ENCODE data around the gene TTC31. TPM values are rescaled to one million over a fixed set of nuclear protein-coding genes. Genes with fewer than 3 reads are reported as not detected.

Gene TTC31
- total RNA-seq, 1 experiment from 2014 or later = 14.7 TPM

DNA sequence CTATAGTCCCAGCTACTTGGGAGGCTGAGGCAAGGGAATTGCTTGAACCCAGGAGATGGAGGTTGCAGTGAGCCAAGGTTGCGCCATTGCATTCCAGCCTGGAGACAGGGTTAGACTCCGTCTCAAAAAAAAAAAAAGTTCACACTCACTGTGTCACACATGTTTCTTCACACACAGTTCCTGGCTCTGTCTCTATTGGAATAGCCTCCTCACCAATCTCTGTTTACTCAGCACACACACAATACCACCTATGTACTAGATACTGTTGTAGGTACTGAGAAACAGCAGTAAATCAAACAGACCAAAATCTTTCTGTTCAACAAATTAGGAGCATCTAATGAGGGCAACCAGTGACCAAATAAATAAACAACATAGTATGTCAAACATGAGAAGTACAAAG is 3.3 kb downstream of the TTC31 start:
- no peak for DNase-seq (ENCODE audit: low spot score)

DNA sequence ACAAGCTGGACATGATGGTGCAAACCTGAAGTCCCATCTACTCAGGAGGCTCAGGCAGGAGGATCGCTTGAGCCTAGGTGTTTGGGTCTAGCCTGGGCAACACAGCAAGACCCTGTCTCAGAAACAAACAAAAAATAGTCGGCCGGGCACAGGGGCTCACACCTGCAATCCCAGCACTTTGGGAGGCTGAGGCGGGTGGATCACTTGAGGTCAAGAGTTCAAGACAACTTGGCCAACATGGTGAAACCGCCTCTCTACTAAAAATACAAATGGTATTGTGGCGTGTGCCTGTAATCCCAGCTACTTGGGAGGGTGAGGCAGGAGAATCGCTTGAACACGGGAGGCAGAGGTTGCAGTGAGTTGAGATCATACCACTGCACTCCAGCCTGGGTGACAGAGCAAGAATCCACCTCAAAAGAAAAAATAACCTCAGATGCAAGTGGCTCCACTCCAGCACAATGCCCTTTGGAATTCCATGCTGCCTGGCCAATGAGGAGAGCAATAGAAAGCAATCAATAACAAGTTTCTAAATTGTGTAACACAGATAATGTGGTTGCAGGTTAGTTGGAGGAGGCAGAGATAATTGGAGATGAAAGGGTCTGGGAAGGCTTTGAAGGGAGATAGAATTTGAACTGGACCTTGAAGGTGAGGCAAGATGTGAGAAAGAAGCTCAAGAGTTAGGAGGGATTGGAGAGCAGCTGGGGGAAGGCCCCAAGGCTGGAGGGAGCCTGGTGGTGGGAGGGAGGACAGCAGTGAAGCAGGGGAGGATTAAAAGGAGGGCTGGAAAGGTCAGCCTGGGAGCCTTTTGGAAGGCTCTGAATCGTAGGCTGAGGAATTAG is 6.0 kb downstream of the TTC31 start:
- no peak for DNase-seq (ENCODE audit: low spot score)

DNA sequence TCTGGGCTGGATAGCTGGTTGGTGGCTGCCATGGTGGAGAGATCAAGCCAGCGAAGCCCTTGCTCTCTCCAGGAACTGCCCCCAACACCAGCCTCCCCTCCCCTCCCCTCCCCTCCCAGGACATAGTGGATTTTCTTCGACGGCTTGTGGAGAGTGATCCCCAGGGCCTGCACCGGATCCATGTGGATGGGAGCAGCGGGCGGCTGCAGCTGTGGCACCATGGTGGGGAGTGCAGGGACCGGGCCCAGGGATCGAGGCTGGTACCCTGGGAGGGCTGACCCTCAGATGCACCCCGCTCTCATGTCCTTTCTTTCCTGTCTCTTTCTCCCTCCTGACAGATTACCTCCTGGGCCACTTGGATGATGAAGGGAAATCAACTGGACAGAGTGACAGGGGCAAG is 7.0 kb downstream of the TTC31 start:
- no peak for DNase-seq (ENCODE audit: low spot score)

DNA sequence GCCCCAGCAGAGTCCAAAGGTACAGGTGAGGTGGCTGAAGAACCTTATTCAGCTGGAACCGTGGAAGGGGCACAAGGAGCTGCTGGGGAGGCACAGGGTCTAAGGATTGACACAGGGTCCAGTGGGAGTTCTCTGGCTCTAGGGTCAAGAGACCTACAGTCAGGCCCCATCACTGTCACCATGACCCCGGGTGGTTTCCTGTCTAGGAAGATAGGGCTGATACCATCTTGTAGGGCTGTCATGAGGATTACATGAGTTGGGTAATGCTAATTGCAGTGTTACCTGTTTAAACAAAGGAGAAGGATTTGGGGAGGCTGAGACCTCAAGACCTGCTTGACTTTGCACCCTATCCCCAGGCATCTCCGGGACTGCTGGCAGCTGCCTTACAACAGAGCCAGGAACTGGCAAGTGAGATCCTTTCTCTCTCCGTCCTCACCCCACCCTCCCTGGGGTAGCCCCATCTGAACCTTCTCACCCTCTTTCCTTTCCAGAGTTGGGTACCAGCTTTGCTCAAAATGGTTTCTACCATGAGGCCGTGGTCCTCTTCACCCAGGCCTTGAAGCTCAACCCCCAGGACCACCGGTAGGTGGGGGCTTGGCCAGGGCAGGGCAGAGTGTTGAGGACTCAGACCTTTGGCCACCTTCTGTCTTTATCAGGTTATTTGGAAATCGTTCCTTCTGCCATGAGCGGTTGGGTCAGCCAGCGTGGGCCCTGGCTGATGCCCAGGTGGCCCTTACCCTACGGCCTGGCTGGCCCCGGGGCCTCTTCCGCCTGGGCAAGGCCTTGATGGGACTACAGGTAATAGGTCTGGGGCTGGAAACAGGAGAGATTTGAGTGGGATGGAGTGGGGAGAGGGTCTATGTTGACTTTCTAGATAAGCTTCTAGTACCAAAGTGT is 9.0 kb downstream of the TTC31 start:
- no peak for DNase-seq (ENCODE audit: low spot score)

DNA sequence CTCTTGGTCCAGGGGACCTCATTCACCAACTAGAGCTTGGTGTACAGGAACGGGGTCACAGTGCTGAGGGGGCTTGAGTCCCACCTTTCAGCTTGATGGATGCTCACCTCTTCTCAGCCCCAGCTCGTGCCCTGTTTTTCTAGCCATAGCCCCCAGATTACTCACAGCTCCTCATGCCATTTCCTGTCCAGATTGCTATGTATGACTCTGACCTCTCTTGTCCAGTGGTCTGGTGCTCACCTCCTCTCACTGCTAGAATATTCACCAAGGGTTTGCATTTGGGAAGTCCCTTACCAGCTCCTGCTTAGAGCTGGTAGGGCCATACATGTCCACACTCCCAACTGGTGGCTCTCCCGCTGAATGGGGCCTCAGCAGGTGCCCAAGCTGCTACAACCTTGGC is 10.7 kb downstream of the TTC31 start:
- no peak for DNase-seq (ENCODE audit: low spot score)

DNA sequence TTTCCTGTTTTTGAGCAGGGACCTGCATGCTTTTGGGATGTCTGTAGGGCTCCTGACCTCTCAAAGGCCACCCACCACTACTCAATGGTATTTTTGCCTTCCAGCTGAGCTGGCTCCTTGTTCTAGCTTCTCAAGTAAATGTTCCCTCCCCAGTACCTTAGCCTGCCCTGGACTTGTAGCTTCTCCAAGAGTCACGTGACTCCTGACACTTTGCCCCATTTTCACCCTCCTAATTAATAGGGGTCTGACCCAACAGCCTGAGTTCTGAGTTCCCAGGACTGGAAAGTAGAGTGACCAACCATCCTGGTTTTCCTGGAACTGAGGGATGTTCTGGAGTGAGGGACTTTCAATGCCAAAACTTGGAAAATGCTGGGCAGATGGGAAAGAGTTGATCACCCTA is 12.6 kb downstream of the TTC31 start:
- no peak for DNase-seq (ENCODE audit: low spot score)

DNA sequence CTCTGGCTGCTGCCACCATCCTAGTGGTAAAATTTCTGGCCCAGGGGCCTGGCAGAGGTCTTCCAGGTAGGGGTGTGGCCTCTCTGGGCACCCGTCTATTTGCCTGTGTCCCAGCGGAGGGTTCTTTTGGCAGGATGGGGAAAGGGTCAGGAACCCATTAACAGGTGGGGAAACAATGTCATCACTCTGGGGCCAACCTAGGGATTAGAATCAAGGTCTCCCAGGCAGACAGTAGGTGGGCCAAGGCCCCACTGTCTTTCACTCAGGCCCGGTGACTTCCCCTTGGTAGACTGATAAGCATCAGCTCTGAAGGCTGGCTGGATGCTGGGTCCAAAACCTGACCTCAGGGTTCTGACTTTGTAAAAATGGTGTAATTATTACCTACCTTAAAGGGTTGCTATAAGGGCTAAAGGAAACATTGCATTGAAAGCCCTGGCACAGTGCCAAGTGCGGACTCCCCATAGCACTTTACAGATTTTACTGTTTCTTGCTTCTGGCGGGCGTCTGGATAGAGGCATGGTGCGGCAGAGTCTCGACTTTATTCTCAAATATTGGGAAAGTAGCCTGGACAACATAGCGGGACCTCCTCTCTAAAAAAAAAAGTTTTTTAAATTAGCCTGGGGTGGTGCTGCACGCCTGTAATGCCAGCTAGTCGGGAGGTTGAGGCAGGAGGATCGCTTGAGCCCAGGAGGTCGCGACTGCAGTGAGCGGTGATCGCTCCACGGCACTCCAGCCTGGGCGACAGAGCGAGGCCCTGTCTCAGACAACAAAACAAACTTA is 14.3 kb downstream of the TTC31 start:
- no peak for DNase-seq (ENCODE audit: low spot score)

DNA sequence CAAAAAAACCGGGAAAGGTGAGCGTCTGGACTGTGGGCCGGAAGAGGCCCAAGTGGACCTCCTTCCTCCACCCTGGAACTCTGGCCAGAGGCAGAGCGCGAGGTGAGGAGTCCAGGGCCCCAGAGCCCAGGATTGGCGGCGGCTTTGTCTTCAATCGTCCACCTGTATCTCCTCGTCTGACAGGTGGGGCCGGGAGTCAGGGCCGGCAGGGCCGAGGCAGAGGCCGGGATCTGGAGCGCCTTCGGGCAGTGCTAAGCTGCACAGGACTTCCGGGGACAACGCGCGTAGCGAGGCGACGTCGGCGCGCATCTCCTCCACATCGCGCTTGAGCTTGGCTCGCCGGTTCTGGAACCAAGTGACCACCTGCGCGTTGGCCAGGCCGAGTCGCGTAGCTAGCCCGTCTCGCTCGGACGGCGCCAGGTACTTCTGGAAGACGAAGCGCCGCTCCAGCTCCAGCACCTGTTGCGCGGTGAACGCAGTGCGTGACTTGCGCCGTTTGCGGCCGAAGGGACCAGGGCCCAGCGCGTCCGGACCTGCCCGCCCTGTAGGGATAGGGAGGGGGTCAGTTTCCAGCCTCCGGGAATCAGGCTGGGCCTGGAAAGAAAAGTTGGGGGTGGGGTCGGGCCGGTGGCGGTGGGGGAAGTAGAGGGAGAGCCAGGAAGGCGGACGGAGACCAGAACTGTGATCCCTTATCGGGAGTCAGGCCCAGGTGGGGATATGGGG is 15.1 kb downstream of the TTC31 start:
- DNase-seq (ENCODE audit: low spot score) = no peak

DNA sequence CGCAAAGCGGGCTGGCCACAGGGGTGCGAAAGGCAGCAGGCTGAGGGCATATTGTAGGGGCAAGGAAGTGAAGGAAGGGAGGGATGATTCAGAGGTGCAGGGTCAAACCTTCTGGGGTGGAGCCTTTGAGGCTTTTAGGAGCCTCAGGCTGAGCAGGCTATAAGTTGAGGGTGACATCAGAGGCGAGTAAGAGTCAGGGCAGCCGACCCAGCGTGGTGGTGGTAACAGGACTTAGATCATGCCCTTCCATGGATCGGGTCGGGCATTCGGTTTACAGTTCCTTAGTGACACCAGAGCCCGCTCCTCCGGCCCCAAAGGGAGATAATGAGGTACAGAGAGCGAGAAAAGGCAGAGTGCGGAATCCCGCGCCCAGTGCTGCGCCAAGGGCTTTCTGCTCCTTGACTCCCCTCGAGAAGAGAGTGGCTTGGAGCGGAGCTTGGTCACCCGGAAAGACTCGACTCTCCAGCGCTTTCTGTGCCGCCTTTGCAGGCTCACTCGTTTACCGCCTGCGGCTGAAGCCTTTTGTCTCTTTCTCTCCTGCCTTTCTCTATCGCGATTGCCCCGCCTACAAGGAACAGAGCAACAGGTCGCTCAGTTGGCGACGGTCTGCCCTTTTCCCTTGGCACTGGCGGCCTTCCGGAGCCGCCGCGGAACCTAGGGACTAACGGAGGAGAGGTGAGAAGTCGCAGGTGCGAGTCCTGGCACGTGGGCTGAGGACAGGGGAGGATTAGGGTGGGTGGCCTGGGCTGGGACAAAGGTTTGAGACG is 15.8 kb downstream of the TTC31 start:
- no peak for DNase-seq (ENCODE audit: low spot score)

DNA sequence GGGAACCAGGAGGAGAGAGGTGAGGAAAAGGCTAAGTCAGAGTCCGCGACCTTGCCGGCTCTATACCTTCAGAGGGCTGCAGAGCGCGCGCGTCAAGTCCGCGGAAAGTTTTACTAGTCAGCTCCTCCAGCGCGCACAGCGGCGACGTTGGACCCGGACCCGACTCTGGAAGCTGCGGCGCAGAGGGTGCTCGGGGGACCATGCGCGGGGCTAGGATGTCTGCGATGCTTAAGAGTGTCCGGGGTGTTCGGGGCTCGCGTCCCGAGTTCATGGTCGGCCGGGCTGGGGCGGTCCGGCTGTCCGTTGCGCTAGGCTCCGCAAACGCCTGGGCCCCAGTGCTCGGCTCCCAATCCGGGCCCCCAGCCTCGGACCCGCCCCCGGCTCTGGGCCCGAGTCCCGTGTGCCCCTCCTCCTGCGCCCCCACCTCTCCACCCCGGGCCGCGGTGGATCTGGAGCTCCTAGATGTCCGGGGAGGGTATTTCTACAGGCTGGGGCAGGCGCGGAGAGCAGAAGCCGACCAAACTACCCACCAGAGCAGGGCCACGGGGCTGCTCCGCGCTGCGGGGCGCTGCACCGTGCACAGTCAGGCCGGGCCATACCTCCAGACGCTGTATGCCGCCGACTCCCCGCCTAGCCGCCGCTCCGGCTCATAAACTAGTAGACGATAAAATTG is 16.5 kb downstream of the TTC31 start, which contains the start of gene LBX2:
TSS of gene LBX2 (minus strand) at position 337 of the 673 bp plus-strand sequence. CDS start at position 271, 66 bp downstream.
- no peak for DNase-seq (ENCODE audit: low spot score)

DNA sequence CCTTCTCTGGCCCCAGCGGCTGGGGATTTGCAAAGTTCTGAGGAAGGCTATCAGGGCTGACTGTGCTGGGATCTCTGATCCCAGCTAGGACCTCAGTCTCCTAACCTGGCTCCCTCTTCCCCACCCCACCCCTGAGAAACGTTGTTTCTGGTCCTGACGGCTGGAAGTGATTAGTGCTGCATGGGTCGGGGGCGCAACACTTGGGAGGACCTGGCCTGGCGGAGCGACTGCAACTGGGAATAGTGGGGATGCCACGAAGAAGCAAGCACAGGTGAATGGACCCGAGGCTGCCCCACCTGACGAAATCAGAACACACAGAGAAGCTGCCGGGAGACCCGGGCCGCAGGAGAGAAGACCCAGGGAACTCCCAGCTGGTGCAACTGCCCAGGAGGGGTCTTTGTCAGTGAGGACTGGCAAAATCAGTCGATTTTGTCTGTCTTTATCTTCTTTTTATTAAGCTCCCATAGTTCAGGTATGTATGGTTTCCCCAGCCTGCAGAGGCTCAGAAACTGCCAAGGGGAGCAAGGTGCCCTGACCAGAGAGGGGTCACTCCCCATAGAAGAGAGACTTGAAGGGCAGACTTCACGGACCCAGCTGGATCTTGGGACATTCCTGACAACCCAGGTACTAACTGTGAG is 17.2 kb downstream of the TTC31 start:
- DNase-seq (ENCODE audit: low spot score) = no peak

DNA sequence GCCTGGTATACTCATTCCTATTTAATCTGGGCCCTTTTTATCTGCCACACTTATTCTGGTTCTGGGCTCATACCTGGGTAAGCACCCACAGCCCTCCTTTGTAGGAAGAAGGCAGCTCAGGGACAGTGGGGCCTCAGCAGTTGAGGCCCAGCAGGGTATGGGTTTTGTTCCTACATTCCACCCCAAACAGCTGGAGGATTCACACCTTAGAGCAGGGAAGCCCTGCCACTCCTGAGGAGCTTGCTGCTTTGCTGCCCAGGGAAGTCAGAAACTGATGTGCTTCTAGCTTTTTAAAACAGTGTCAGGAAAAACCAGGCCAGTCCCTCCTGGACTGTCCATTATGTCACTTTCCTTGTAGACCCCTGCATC is 17.7 kb downstream of the TTC31 start:
- no peak for DNase-seq (ENCODE audit: low spot score)

DNA sequence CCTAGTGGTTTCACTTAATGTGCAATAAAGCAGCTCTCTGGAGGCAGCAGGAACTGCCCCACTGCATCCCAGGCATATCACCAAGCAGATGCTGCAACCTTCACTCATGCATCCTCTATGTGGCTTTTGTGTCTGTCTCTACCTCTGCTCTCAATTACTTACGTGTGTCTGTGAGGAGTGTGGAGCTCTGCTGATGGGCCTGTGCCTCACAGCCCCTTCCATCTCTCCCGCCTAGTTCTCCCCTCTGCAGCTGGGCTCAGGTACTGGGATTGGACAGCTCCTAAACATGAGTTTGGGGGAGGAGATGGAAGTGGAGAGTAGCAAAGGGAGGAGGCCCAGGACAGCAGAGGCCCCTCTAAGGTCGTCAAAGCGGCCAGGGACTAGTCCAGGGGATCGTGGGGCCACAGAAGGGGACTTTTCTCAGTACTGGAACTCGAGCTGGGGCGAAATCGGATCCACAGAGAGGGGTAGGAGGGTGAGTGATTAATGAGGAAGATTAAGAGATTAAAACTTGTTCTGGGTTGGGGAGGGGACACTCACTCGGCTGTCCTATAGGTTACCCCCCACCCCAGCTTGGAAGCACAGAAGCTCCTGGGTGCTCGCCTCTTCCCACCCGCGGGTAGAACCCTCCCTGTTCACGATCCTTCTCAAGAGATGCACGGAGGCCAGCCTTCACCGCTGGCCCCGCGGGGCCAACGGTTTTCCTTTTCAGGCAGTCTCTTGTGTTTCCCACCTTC is 18.6 kb downstream of the TTC31 start:
- no peak for DNase-seq (ENCODE audit: low spot score)

DNA sequence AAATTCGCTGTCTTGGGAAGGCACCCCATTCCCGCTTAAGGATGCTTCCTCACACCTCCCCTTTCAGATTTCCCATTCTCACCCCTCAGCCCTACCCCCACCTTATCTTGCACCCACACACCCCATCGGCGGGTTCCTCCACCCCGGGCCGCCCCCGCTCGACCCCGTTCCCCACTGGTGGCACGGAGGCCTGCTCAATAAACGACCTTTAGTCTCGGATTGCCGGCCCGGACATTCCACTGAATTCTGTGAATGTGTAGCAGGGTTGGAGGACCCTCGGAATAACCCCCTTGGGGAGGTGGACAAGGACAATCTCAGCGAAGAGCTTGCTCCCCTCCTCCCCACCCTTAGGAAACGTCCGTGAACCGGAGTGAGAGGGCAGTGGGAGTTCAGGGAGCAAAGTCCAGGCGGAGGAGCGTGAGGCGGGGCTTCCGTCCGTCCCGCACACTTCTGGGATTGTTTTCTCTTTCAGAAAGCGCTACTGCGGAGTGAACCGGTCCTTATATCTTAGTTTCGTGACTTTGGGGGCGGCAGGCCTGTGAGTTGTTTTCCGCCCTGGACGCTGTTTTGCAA is 19.4 kb downstream of the TTC31 start:
- DNase-seq (ENCODE audit: low spot score) = no peak

DNA sequence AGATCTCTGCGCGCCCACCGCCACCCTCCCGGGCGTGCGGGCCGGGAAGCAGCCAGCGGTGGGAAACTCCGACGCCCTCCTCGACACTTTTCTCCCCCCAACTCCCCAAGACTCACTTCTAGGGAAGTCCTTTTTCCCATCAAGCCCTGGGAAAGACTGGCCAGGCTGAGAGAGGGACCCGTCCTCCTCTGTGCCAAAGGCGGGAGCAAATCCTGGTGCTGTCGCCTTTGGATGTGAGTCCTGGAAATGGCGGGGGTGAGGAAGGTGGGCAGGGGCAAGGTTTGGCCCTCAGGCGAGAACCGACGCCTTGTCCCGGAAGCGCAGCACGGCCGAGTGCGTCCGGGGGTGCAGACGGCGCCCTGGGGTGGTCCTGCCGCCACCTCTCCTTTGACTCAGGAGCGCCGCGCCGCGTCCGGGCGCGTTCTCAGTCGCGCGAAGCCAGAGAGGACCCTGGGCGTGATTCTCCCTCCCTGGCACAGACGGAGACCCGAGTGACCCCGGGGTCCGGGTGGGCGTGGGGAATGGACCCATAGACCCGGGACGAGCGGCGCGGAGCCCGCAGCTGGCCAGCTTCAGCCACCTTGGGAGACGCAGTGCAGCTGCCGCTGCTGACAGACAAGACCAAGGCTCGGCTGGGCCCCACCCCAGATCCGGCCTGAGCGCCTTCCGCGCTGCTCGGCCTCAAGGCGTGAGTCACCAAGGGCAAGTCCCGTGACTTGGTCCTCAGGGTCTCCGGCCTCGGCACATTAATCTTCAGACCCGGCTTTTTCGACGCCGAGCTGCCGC is 20.0 kb downstream of the TTC31 start:
- DNase-seq (ENCODE audit: low spot score) = peak; percentile 42

DNA sequence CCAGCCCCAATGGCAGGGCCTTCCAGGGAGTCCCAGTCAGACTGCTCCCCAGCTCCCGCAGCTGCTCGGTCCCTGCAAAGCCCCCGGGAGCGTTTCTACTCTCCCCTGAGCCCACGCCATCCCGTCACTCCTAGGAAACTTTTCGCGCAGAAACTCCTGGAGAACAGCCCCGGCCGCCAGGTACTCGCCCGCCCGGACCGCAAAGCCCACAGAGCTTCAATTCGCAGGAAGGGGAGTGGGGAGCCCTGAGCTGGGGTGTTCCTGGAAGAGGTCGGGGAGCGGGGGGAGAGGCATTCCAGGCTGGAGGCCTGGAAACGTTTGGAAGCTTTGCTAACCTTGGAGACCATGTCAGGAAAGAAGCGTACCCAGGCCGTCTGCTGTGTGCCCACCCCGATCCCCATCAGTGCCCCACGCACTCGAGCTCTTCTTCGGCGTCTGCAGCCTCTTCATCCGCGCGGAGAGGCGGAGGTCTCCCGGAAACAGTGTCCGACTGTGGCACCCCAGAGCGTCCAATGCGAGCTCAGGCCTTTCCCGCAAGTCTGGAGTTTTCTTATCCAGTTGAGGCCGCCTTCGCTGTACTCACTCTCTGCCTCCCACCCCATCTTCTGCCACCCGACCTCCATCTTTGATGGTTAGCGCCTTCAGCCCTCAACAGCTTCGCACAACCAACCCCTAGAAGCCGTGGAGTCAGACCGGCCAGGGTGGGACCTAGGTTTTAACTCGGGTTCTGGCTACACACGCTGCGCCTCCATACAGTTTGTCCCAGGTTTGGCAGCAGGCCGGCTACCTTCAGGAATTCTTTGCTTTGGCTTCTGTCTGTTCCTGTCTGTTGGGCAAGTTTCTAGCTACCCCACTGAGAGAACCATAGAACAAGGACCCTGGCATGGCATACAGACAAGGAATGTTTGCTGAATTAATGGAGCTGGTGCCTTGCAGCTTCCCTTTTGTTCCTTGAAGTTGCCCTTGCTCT is 20.9 kb downstream of the TTC31 start:
- no peak for DNase-seq (ENCODE audit: low spot score)

Data from A172 (cell line).